HG03432 (cell line): ENCODE data around the gene HLTF.

Experiments
- ATAC-seq: cut with Tn5 transposase; IDR thresholded peaks from one replicate; pipeline ENCODE4 v1.9.1; 2021; ENCODE audit warnings: mild to moderate bottlenecking, moderate library complexity; ENCODE audit not compliant: unreplicated experiment

The HLTF gene

GRCh38 chr3:149087208-149087607, 875 bp upstream of the HLTF start:
- no peak for ATAC-seq

- ATAC-seq, result peak; percentile 29
Measured at GRCh38 chr3:149085828-149086231, 503 bp downstream of the HLTF start.

GRCh38 chr3:149081772-149082171, 4.6 kb downstream of the HLTF start:
- ATAC-seq, result no peak

GRCh38 chr3:149080699-149081091, 5.6 kb downstream of the HLTF start:
- ATAC-seq, result no peak

- no peak for ATAC-seq
Measured at GRCh38 chr3:149080011-149080698, 6.2 kb downstream of the HLTF start.

GRCh38 chr3:149077628-149078027, 8.7 kb downstream of the HLTF start:
- no peak for ATAC-seq

GRCh38 chr3:149067883-149068282, 18.4 kb downstream of the HLTF start:
- no peak for ATAC-seq

GRCh38 chr3:149061776-149062175, 24.6 kb downstream of the HLTF start:
- no peak for ATAC-seq

- ATAC-seq, result peak; percentile 89
Measured at GRCh38 chr3:149058602-149059001, 27.7 kb downstream of the HLTF start.

GRCh38 chr3:149058198-149058597, 28.1 kb downstream of the HLTF start:
- no peak for ATAC-seq

GRCh38 chr3:149055575-149055974, 30.8 kb downstream of the HLTF start:
- ATAC-seq, result no peak

- no peak for ATAC-seq
Measured at GRCh38 chr3:149044339-149045083, 41.8 kb downstream of the HLTF start.

GRCh38 chr3:149042789-149043386, 43.4 kb downstream of the HLTF start:
- peak; percentile 94 for ATAC-seq

- no peak for ATAC-seq
Measured at GRCh38 chr3:149038322-149038721, 48.0 kb downstream of the HLTF start.

GRCh38 chr3:149037684-149038083, 48.6 kb downstream of the HLTF start:
- ATAC-seq, result no peak

- no peak for ATAC-seq
Measured at GRCh38 chr3:149031096-149031495, 55.2 kb downstream of the HLTF start.

GRCh38 chr3:149026718-149027117, 59.6 kb downstream of the HLTF start:
- ATAC-seq, result no peak

GRCh38 chr3:149023951-149024350, 62.4 kb downstream of the HLTF start:
- ATAC-seq, result no peak

- no peak for ATAC-seq
Measured at GRCh38 chr3:149021830-149022229, 64.5 kb downstream of the HLTF start.

- no peak for ATAC-seq
Measured at GRCh38 chr3:149020839-149021252, 65.5 kb downstream of the HLTF start.

GRCh38 chr3:149020196-149020838, 66.0 kb downstream of the HLTF start:
- ATAC-seq, result no peak

- no peak for ATAC-seq
Measured at GRCh38 chr3:149019580-149019979, 66.8 kb downstream of the HLTF start.
